NK-92 treated with Interleukin-12 subunit alpha and Interleukin-12 subunit beta, amount 100 ng/mL, for 24 hours (cell line): ENCODE data around the gene CSH1.
A peak's percentile ranks its signal among the peaks of the same experiment; 100 is the strongest.
"Not testable (repeated sequence)": the region's sequence is repeated elsewhere in the genome, so short reads cannot be mapped to it uniquely, and the experiment has no call there.

Experiments
- DNase-seq: peaks from one replicate; lab custom pipeline; 2025; lab: John Stamatoyannopoulos, UW

The CSH1 gene

GRCh38 chr17:63928966-63929695, 32.8 kb upstream of the CSH1 start:
- no peak for DNase-seq

GRCh38 chr17:63928172-63928666, 31.8 kb upstream of the CSH1 start:
- DNase-seq = no peak

GRCh38 chr17:63927464-63928171, 31.2 kb upstream of the CSH1 start:
- no peak for DNase-seq

- no peak for DNase-seq
Measured at GRCh38 chr17:63926164-63926563, 29.8 kb upstream of the CSH1 start.

- no peak for DNase-seq
Measured at GRCh38 chr17:63925615-63926014, 29.2 kb upstream of the CSH1 start.

GRCh38 chr17:63922402-63922801, 26.0 kb upstream of the CSH1 start:
- not testable (repeated sequence) for DNase-seq

GRCh38 chr17:63920779-63921178, 24.4 kb upstream of the CSH1 start:
- not testable (repeated sequence) for DNase-seq

- DNase-seq = not testable (repeated sequence)
Measured at GRCh38 chr17:63920050-63920449, 23.7 kb upstream of the CSH1 start.

- DNase-seq = peak; percentile 22
Measured at GRCh38 chr17:63919311-63919723, 22.9 kb upstream of the CSH1 start.

- not testable (repeated sequence) for DNase-seq
Measured at GRCh38 chr17:63918789-63919305, 22.5 kb upstream of the CSH1 start, which contains the start of gene GH1. GH1 (minus strand) TSS chr17:63918839; CDS start chr17:63918776, 63 bp downstream.

- no peak for DNase-seq
Measured at GRCh38 chr17:63918305-63918704, 21.9 kb upstream of the CSH1 start.

- no peak for DNase-seq
Measured at GRCh38 chr17:63917646-63918045, 21.3 kb upstream of the CSH1 start.

- not testable (repeated sequence) for DNase-seq
Measured at GRCh38 chr17:63917206-63917605, 20.8 kb upstream of the CSH1 start.

GRCh38 chr17:63916566-63917185, 20.3 kb upstream of the CSH1 start:
- DNase-seq = no peak

- not testable (repeated sequence) for DNase-seq
Measured at GRCh38 chr17:63915753-63916152, 19.4 kb upstream of the CSH1 start.

GRCh38 chr17:63914471-63914870, 18.1 kb upstream of the CSH1 start:
- no peak for DNase-seq

- DNase-seq = no peak
Measured at GRCh38 chr17:63911657-63912100, 15.3 kb upstream of the CSH1 start.

- no peak for DNase-seq
Measured at GRCh38 chr17:63911041-63911635, 14.8 kb upstream of the CSH1 start, which contains the start of gene CSHL1. CSHL1 (minus strand) TSS chr17:63911258; CDS start chr17:63911196, 62 bp downstream.

GRCh38 chr17:63910096-63910495, 13.7 kb upstream of the CSH1 start:
- DNase-seq = no peak

GRCh38 chr17:63909586-63909985, 13.2 kb upstream of the CSH1 start:
- not testable (repeated sequence) for DNase-seq

- not testable (repeated sequence) for DNase-seq
Measured at GRCh38 chr17:63907161-63907778, 10.9 kb upstream of the CSH1 start.
